Neutrophil (primary cell): ENCODE results near the gene FUT1.

ENCODE experiments used
- H3K27ac ChIP-seq: fragments of 200-600 bp; sonication (generic); 2 replicates; pipeline ENCODE4 v1.5.1; 2016; ENCODE audit warnings: mild to moderate bottlenecking, moderate library complexity
- H3K27me3 ChIP-seq: fragments of 200-600 bp; sonication (generic); 2 replicates; pipeline ENCODE4 v1.6.0; 2016; ENCODE audit warnings: mild to moderate bottlenecking
- H3K36me3 ChIP-seq: fragments of 200-600 bp; sonication (generic); 2 replicates; pipeline ENCODE4 v1.5.1; 2017
- H3K4me1 ChIP-seq, 2 experiments: fragments of 200-600 bp in 1 of 2; sonication (generic) in 1 of 2; 1 replicate in 1 of 2; 2 replicates in 1 of 2; pipeline versions ENCODE4 v1.5.1 to v1.6.1; 2013 to 2016; ENCODE audit warnings: low read depth in 1 of 2, low read length in 1 of 2, mild to moderate bottlenecking in 1 of 2, moderate library complexity in 1 of 2; ENCODE audit not compliant: control insufficient read depth in 1 of 2, insufficient read depth in 1 of 2
- H3K4me3 ChIP-seq, 2 experiments: fragments of 200-600 bp in 1 of 2; sonication (generic) in 1 of 2; 1 replicate in 1 of 2; 2 replicates in 1 of 2; pipeline ENCODE4 v1.5.1; 2013 to 2016; ENCODE audit warnings: low read depth in 1 of 2, low read length in 1 of 2, mild to moderate bottlenecking in 1 of 2, moderate library complexity in 1 of 2
- H3K9me3 ChIP-seq: fragments of 200-600 bp; sonication (generic); 2 replicates; pipeline ENCODE4 v1.5.1; 2016
- CTCF ChIP-seq: fragments of 200-600 bp; sonication (generic); IDR thresholded peaks from 2 replicates; pipeline ENCODE4 v1.5.1; 2016; ENCODE audit warnings: antibody characterized with exemption

Gene FUT1

GRCh38 chr19:48703316-48703715 is 49.1 kb downstream of the FUT1 start:
- Histone ChIP-seq H3K36me3 (no peaks in the 10 kb centered on the region), H3K27ac (no peak overlapping the region), H3K4me3 (no peak overlapping the region), H3K27me3 (peaks cover 10% of the 10 kb centered on the region), H3K9me3 (no peaks in the 10 kb centered on the region), H3K4me1 (no peaks in the 10 kb centered on the region)
- no peak for TF ChIP-seq CTCF

- peaks cover 16% of the 10 kb centered on the region for H3K27me3 ChIP-seq
- H3K27ac ChIP-seq = no peak overlapping the region
- H3K4me3 ChIP-seq = no peak overlapping the region
- H3K4me1 ChIP-seq = no peaks in the 10 kb centered on the region
- H3K9me3 ChIP-seq = no peaks in the 10 kb centered on the region
- no peaks in the 10 kb centered on the region for H3K36me3 ChIP-seq
- no peak for TF ChIP-seq CTCF
Observed at GRCh38 chr19:48702701-48703100, 49.7 kb downstream of the FUT1 start.

GRCh38 chr19:48698046-48698445 is 54.4 kb downstream of the FUT1 start:
- peaks cover 50% of the 10 kb centered on the region for H3K27me3 ChIP-seq
- TF ChIP-seq CTCF = no peak
- no peaks in the 10 kb centered on the region for H3K4me1 ChIP-seq
- no peaks in the 10 kb centered on the region for H3K36me3 ChIP-seq
- H3K4me3 ChIP-seq = no peak overlapping the region
- no peaks in the 10 kb centered on the region for H3K9me3 ChIP-seq
- no peak overlapping the region for H3K27ac ChIP-seq
